ENCODE data around the gene TENM4.

TENM4 gene

DNA sequence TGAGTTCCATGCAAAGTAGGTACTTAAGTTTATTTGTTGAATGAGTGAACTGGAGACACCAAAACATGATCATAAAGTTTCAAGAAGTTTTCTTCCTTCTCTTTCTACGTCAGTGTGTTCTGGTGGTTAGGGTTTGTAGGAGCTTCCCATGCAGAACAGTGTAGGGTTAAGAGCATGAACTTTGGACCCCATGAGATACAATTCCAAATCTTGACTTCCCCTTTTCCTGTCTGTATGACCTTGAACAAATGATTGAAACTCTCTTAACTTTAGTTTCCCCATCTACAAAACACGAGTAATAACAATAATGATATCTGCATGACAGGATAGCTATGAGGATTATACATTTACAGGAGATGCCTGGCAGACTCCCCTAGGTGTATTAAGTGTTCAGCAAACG, 41.0 kb upstream of the TENM4 start:
- no peaks in the 10 kb centered on the region for H3K9me3 ChIP-seq (ENCODE audit: control insufficient read depth, insufficient read depth, low read depth, low read length)
- no peaks in the 10 kb centered on the region for H3K36me3 ChIP-seq (ENCODE audit: control insufficient read depth in 2 of 2, insufficient read depth in 1 of 2, low read length in 2 of 2)
- no peaks in the 10 kb centered on the region for H3K4me1 ChIP-seq (ENCODE audit: control insufficient read depth, insufficient read depth, low read length)
- POLR2A ChIA-PET = no interaction called here
- H3K4me3 ChIP-seq (ENCODE audit: low read depth, low read length) = no peak overlapping the region
- CTCF ChIA-PET = interaction anchor here (0.6 to 3.0 kb wide), 3 partner anchors 12 to 81 kb away, joined by 3 to 26 read pairs (median 3); no protein-coding TSS in a partner anchor
- TF ChIP-seq ZNF555 (tag by site-specific recombination; conservative IDR thresholded peaks at IDR 0.05) (no peak), PRDM4 (tag by site-specific recombination; IDR thresholded peaks at IDR 0.05) (no peak), ZNF785 (tag by site-specific recombination; IDR thresholded peaks at IDR 0.05) (no peak), ZNF114 (tag by site-specific recombination; IDR thresholded peaks at IDR 0.05) (no peak), ZNF585B (tag by site-specific recombination; IDR thresholded peaks at IDR 0.05) (no peak), ZBTB8A (tag by site-specific recombination; IDR thresholded peaks at IDR 0.05) (no peak), BCL11B (tag by site-specific recombination; IDR thresholded peaks at IDR 0.05; ENCODE audit: low read depth) (no peak), ZNF341 (tag by site-specific recombination; IDR thresholded peaks at IDR 0.05; ENCODE audit: low read depth) (no peak), ZNF623 (tag by site-specific recombination; IDR thresholded peaks at IDR 0.05) (no peak), ZNF16 (tag by site-specific recombination; IDR thresholded peaks at IDR 0.05; ENCODE audit: low read depth) (no peak), YY2 (tag by site-specific recombination; IDR thresholded peaks at IDR 0.05) (no peak), ZNF426 (tag by site-specific recombination; IDR thresholded peaks at IDR 0.05) (no peak), TRIM28 (IDR thresholded peaks at IDR 0.05; ENCODE audit: borderline replicate concordance, low read length) (no peak)
- no peak overlapping the region for H3K27ac ChIP-seq (ENCODE audit: extremely low read depth, low read depth, low read length)

GRCh38 chr11:79480864-79481263, 40.0 kb upstream of the TENM4 start:
- Histone ChIP-seq H3K9me3 (ENCODE audit: control insufficient read depth, insufficient read depth, low read depth, low read length) (no peaks in the 10 kb centered on the region), H3K4me1 (ENCODE audit: control insufficient read depth, insufficient read depth, low read length) (no peaks in the 10 kb centered on the region), H3K4me3 (ENCODE audit: low read depth, low read length) (no peak overlapping the region), H3K27ac (ENCODE audit: extremely low read depth, low read depth, low read length) (no peak overlapping the region), H3K36me3 (ENCODE audit: control insufficient read depth in 2 of 2, insufficient read depth in 1 of 2, low read length in 2 of 2) (no peaks in the 10 kb centered on the region)
- TF ChIP-seq ZNF521 (tag by site-specific recombination; IDR thresholded peaks at IDR 0.05) = no peak
- no peak for TF ChIP-seq ZBTB8A (tag by site-specific recombination; IDR thresholded peaks at IDR 0.05)
- no peak for TF ChIP-seq ZNF639 (tag by site-specific recombination; IDR thresholded peaks at IDR 0.05)
- TF ChIP-seq ZBTB26 (tag by site-specific recombination; optimal IDR thresholded peaks at IDR 0.05) = no peak
- TF ChIP-seq RBAK (tag by site-specific recombination; IDR thresholded peaks at IDR 0.05) = no peak
- no peak for TF ChIP-seq ZNF791 (tag by site-specific recombination; IDR thresholded peaks at IDR 0.05)
- TF ChIP-seq YY2 (tag by site-specific recombination; IDR thresholded peaks at IDR 0.05) = no peak
- no peak for TF ChIP-seq ZNF645 (tag by site-specific recombination; IDR thresholded peaks at IDR 0.05)
- TF ChIP-seq OSR2 (tag by site-specific recombination; IDR thresholded peaks at IDR 0.05) = no peak
- POLR2A ChIA-PET = no interaction called here
- CTCF ChIA-PET = interaction anchor here (3.0 kb wide), 1 partner anchor 12 kb away, joined by 26 read pairs; no protein-coding TSS in a partner anchor
